B cell (primary cell): Measurements from ENCODE around the gene NMUR2. TPM values are rescaled to one million over a fixed set of nuclear protein-coding genes. Genes with fewer than 3 reads are reported as not detected.

Experiments
- ATAC-seq: fragments of 200-7000 bp; cut with Tn5 transposase; one replicate; pipeline ENCODE4 v1.10.0; 2021; ENCODE audit warnings: low read depth, mild to moderate bottlenecking, moderate number of reproducible peaks, moderate library complexity
- CTCF ChIA-PET: fragments of 350-600 bp; sonication (Branson Sonifier 250); formaldehyde crosslinking; loops from one replicate; lab custom pipeline; 2021; ENCODE audit warnings: antibody characterized with exemption, inconsistent platforms; lab: Charles Lee
- POLR2A ChIA-PET: fragments of 350-600 bp; sonication (Branson Sonifier 250); formaldehyde crosslinking; loops from one replicate; lab custom pipeline; 2021; ENCODE audit warnings: antibody characterized with exemption; lab: Charles Lee
- DNase-seq: peaks from one replicate; pipeline ENCODE4 v3.0.0; 2013
- H2AFZ ChIP-seq: 2 replicates; pipeline ENCODE4 v1.6.1; 2012; ENCODE audit warnings: mild to moderate bottlenecking, low read depth, low read length; ENCODE audit not compliant: insufficient read depth, poor library complexity, severe bottlenecking
- H3K27ac ChIP-seq, 2 donors: 1 replicate in 1 of 2; 2 replicates in 1 of 2; pipeline ENCODE4 v1.5.1; 2012 to 2013; ENCODE audit warnings: low read length in 2 of 2, mild to moderate bottlenecking in 2 of 2, moderate library complexity in 1 of 2
- H3K27me3 ChIP-seq, 4 experiments: fragments of 200-600 bp in 1 of 4; sonication (generic) in 1 of 4; replicated peaks in 1 of 4; 1 replicate in 2 of 4; 2 replicates in 2 of 4; pipeline versions ENCODE4 v1.6.1 to v1.7.0; 2013 to 2016; ENCODE audit warnings: low read length in 3 of 4, mild to moderate bottlenecking in 2 of 4, mixed read lengths in 1 of 4, moderate library complexity in 1 of 4; ENCODE audit not compliant: insufficient read depth in 4 of 4, control insufficient read depth in 3 of 4; ENCODE audit errors: control extremely low read depth in 1 of 4
- H3K36me3 ChIP-seq, 2 experiments: replicated peaks in 1 of 2; 1 replicate in 1 of 2; 2 replicates in 1 of 2; pipeline versions ENCODE4 v1.6.1 to v1.7.1; 2013; ENCODE audit warnings: low read length in 1 of 2; ENCODE audit not compliant: insufficient read depth in 2 of 2, control insufficient read depth in 1 of 2; ENCODE audit errors: control extremely low read depth in 1 of 2, extremely low read depth in 1 of 2
- H3K4me1 ChIP-seq, 2 donors: fragments of 200-600 bp in 1 of 2; sonication (generic) in 1 of 2; 1 replicate in 1 of 2; 2 replicates in 1 of 2; pipeline versions ENCODE4 v1.5.1 to v1.6.1; 2013 to 2017; ENCODE audit warnings: low read length in 2 of 2; ENCODE audit not compliant: control insufficient read depth in 2 of 2, insufficient read depth in 2 of 2
- H3K4me2 ChIP-seq: replicated peaks from 2 replicates; pipeline ENCODE3; 2012; ENCODE audit warnings: mild to moderate bottlenecking, low read depth, low read length; ENCODE audit not compliant: poor library complexity, severe bottlenecking
- H3K4me3 ChIP-seq, 5 experiments: fragments of 200-600 bp in 1 of 5; sonication (generic) in 1 of 5; 1 replicate in 3 of 5; 2 replicates in 2 of 5; pipeline versions ENCODE4 v1.5.1 to v1.7.0; 2011 to 2016; ENCODE audit warnings: low read length in 4 of 5, mild to moderate bottlenecking in 4 of 5, low read depth in 2 of 5, control low read depth in 1 of 5, moderate library complexity in 1 of 5; ENCODE audit not compliant: insufficient read depth in 1 of 5; ENCODE audit errors: control extremely low read depth in 1 of 5, extremely low read depth in 1 of 5
- H3K79me2 ChIP-seq: fragments of 200-600 bp; sonication (generic); one replicate; pipeline ENCODE4 v1.6.0; 2016; ENCODE audit warnings: low read length; ENCODE audit not compliant: control insufficient read depth, insufficient read depth
- H3K9ac ChIP-seq: fragments of 200-600 bp; sonication (generic); 2 replicates; pipeline ENCODE4 v1.6.1; 2017; ENCODE audit warnings: mild to moderate bottlenecking, low read length, moderate library complexity
- H3K9me3 ChIP-seq, 3 donors: one replicate each; pipeline versions ENCODE4 v1.6.1 to v1.7.1; 2013; ENCODE audit warnings: low read length in 2 of 3; ENCODE audit not compliant: control insufficient read depth in 2 of 3, insufficient read depth in 1 of 3; ENCODE audit errors: control extremely low read depth in 1 of 3
- H4K20me1 ChIP-seq: 2 replicates; pipeline ENCODE4 v1.6.0; 2012; ENCODE audit warnings: mild to moderate bottlenecking, low read length; ENCODE audit not compliant: insufficient read depth, control insufficient read depth, poor library complexity, severe bottlenecking
- H3K27ac Mint-ChIP-seq: one replicate; pipeline ENCODE4 v1.8.0; 2021; ENCODE audit warnings: mixed read lengths
- H3K27me3 Mint-ChIP-seq: one replicate; pipeline ENCODE4 v1.8.0; 2021; ENCODE audit warnings: mixed read lengths
- H3K4me1 Mint-ChIP-seq: one replicate; pipeline ENCODE4 v1.8.0; 2021; ENCODE audit warnings: mixed read lengths
- H3K4me3 Mint-ChIP-seq: one replicate; pipeline ENCODE4 v1.8.0; 2021; ENCODE audit warnings: mixed read lengths
- H3K9me3 Mint-ChIP-seq: one replicate; pipeline ENCODE4 v1.8.0; 2022; ENCODE audit warnings: mixed read lengths; ENCODE audit not compliant: insufficient read depth
- EZH2 ChIP-seq: IDR thresholded peaks from 2 replicates; pipeline ENCODE4 v1.6.1; 2012; ENCODE audit warnings: borderline replicate concordance, low read depth, mild to moderate bottlenecking, moderate library complexity, low read length; ENCODE audit not compliant: insufficient read depth, poor library complexity, severe bottlenecking
- WGBS: methylation state at CpG from one replicate; pipeline ENCODE4 v1.1.5; 2013; ENCODE audit warnings: missing lambda C conversion rate; ENCODE audit not compliant: insufficient coverage; 5-methylcytosine and 5-hydroxymethylcytosine counted together
- intact Hi-C: fragments of 100-400 bp; cut with micrococcal nuclease; formaldehyde crosslinking; loops from one replicate; pipeline ENCODE4 v1.10.0; 2022
- polyA plus RNA-seq: library from polyadenylated mRNA; depleted of rRNA; stranded (reverse); fragments of >200 nt; gene quantifications from 2 replicates; pipeline ENCODE4 v1.2.3, GENCODE V29; 2012
- total RNA-seq, 2 donors: library from RNA; stranded (reverse); fragments of 120-200 nt in 1 of 2; gene quantifications; 1 replicate in 1 of 2; 2 replicates in 1 of 2; pipeline versions ENCODE4 v1.2.3 to v1.2.4, GENCODE V29; 2013 to 2022
- TF ChIP-seq, protein P1 (sequence below): fragments of 200-600 bp; IDR thresholded peaks from one replicate; pipeline ENCODE4 v1.8.0; 2022; ENCODE audit warnings: antibody characterized with exemption, mild to moderate bottlenecking

Gene NMUR2
- total and polyA plus RNA-seq, 2 donors (not counting 1 experiment from before 2014, with no cell fraction given), result not detected

DNA sequence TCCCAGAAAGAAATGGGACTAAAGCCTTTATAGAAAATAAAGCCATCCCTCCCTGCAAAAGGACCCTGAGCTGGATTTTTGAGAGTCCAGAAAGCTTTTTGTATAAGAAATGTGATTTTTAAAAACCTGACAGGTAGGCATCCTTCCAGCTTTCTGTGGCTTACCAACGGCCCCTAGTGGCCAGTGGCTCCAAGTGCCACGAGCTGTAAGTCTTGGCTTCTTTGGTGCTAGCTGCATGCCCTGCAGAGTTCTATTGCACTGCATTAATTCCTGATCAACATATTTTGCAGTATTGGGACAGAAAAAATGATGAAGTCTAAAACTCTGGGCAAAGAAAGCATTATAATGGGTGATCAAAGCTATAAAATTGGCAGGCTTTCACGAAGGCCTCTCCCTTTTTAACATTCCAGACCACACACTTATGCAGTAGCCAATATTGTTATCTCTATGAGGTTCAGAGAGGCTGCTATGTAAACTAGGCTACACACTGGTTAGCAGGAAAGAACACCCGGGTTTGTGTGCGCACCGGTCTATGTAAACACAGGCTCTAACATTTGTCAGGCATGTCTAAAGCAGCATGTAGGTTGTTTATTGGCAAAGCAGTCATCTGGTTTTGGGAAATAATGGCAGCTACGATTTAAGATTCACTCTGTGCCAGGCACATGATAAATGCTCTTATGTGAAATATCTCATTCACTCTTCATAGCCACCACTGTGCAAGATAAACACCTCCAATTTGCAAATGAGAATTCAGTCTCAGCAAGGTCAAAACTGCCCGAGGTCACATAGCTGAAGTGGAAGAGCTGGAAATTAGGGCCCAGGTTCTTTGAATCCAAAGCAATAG is 55.2 kb downstream of the NMUR2 start:
- H2AFZ ChIP-seq, result no peak overlapping the region
- no peak for ATAC-seq
- DNase-seq, result peak; percentile 7

More for the DNA sequence above, 55.2 kb downstream of the NMUR2 start:
- no peak overlapping the region for H3K4me3 ChIP-seq
- Mint-ChIP-seq H3K9me3 (no peaks in the 10 kb centered on the region), H3K27me3 (no peaks in the 10 kb centered on the region), H3K4me3 (no peak overlapping the region), H3K4me1 (no peaks in the 10 kb centered on the region), H3K27ac (no peak overlapping the region)
- H3K27me3 ChIP-seq, result peaks cover 0 to 5% (median 0%) of the 10 kb centered on the region in 4 experiments
- no peaks in the 10 kb centered on the region for H3K9me3 ChIP-seq
- no peak overlapping the region for H3K9ac ChIP-seq
- no peaks in the 10 kb centered on the region for H3K4me1 ChIP-seq
- 48% methylated on average over 6 of the region's 8 CpGs for WGBS
- POLR2A ChIA-PET, result no interaction called here
- CTCF ChIA-PET, result interaction anchor here (0.9 to 2.1 kb wide), 5 partner anchors 39 to 903 kb away, joined by 3 to 10 read pairs (median 3); partner anchors contain the start of gene SLC36A1
- H4K20me1 ChIP-seq, result no peaks in the 10 kb centered on the region
- no peak for TF ChIP-seq EZH2
- TF ChIP-seq, protein P1, sequence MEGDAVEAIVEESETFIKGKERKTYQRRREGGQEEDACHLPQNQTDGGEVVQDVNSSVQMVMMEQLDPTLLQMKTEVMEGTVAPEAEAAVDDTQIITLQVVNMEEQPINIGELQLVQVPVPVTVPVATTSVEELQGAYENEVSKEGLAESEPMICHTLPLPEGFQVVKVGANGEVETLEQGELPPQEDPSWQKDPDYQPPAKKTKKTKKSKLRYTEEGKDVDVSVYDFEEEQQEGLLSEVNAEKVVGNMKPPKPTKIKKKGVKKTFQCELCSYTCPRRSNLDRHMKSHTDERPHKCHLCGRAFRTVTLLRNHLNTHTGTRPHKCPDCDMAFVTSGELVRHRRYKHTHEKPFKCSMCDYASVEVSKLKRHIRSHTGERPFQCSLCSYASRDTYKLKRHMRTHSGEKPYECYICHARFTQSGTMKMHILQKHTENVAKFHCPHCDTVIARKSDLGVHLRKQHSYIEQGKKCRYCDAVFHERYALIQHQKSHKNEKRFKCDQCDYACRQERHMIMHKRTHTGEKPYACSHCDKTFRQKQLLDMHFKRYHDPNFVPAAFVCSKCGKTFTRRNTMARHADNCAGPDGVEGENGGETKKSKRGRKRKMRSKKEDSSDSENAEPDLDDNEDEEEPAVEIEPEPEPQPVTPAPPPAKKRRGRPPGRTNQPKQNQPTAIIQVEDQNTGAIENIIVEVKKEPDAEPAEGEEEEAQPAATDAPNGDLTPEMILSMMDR, result peak; percentile 69
- intact Hi-C loops, result loop anchor here (5.0 kb wide), 1 partner anchor 523 kb away; no protein-coding TSS in a partner anchor
- H3K79me2 ChIP-seq, result no peaks in the 10 kb centered on the region
- no peak overlapping the region for H3K27ac ChIP-seq
- H3K36me3 ChIP-seq, result no peaks in the 10 kb centered on the region
- no peak overlapping the region for H3K4me2 ChIP-seq
